Ramos (cell line): ENCODE results near the gene SUMF1.
"Not testable (repeated sequence)": the region's sequence is repeated elsewhere in the genome, so short reads cannot be mapped to it uniquely, and the experiment has no call there.

Experiments used
- in situ Hi-C: fragments of 300-500 bp; cut with MboI; formaldehyde crosslinking; loops from one replicate; pipeline ENCODE4 v1.14.3; 2022; ENCODE audit warnings: low sequenced_read_pairs; ENCODE audit not compliant: unreplicated experiment

SUMF1 gene

GRCh38 chr3:4351164-4351855, 115.8 kb downstream of the SUMF1 start:
- in situ Hi-C loops: loop anchor here (5.0 kb wide), 1 partner anchor 281 kb away; no protein-coding TSS in a partner anchor

DNA sequence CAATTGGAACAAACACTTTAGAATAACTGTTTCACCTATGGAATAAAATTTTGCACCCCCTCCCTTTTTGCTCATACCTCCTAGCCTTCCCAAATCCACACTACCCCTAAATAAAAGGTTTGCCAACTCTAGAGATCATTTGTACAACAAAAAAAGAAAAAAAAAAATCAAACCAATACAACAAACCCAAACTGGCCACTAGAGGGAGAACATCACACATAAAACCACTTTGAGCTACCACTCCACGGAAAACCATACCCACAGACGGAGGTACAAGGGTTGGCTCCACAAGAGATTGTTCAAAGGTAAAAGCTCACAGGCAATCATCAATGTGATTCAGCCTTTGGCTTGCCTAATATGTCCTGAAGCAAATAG, 116.3 kb downstream of the SUMF1 start:
- in situ Hi-C loops: loop anchor here (5.0 kb wide), 1 partner anchor 282 kb away; no protein-coding TSS in a partner anchor

GRCh38 chr3:4343258-4343657, 123.8 kb downstream of the SUMF1 start:
- in situ Hi-C loops: no loop called here

- in situ Hi-C loops: no loop called here
Measured at GRCh38 chr3:4341336-4341675, 125.8 kb downstream of the SUMF1 start.

DNA sequence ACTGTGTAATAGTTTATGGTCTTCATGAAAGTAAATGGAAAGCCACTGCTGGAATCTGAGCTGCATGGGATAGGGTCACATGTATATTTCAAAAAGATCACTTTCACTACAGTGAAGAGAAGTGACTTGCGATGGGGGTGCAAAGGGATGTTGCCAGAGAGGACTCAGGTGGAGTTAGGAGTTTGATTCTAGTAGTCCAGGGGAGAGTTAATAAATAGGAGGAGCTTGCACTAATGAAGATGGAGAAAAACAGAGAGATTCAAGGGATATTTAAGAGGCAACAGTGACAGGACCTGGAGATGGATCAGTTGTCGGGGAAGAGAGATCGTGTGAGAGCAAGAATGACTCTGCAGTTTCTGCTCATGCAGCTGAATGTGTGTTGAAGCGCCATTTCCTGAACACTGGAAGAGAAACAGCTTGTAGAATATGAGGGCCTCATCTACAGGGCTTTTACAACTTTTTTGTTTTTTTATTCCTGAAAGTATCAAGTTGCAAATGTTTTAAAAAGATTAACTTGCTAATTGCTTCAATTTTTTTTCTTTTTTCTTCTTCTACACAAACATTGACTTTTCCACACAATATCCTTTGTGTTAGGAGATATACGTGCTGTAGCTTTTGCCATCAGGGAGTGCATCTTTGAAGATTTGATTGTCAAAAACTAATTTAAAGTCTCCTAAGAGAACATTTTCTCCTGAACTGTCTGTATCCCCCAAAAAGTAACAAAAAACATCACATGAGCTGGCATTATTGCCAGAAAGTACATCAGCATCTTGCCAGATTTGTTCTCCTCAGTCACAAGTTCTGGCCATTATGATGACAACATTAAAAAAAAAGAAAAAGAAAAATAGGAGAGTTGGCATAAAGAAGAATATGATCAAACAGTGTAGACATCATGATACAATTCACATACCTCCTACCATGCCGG, 126.4 kb downstream of the SUMF1 start:
- in situ Hi-C loops: no loop called here

DNA sequence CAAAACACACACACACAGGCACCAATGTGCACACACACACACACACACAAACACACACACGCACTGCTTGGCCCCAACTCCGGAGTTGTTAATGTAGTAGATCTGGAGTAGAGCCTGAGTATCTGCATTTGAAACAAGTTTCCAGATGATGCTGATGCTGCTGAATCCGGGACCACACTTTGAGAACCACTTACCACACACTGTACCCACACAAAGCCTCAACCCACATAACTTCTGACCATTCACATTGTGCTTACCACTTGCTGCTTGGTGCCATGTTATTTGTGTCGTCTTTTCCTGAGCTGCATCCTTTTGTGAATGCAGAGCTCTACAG, 127.0 kb downstream of the SUMF1 start:
- in situ Hi-C loops: no loop called here

DNA sequence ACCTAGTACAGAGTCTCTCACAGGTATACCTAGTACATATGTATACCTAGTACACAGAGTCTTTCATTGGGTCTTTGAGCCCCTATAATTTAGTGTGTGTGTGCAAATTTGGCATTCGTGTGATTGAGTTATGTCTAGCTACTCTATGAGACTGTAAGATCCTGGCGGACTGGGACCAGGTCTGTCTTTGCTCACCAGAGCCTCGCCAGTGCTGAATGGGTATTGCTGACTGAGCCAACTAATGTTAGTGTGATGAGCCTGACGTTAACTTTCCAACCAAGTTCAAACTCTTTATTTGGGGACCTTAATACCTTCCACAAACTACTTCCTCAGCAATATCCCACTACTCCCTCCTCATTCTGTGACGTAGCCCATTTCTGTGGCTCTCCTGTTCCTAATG, 128.3 kb downstream of the SUMF1 start:
- in situ Hi-C loops: no loop called here

GRCh38 chr3:4336850-4337546, 130.1 kb downstream of the SUMF1 start:
- in situ Hi-C loops: no loop called here

- in situ Hi-C loops: no loop called here
Measured at GRCh38 chr3:4335840-4336562, 131.1 kb downstream of the SUMF1 start.

- in situ Hi-C loops: no loop called here
Measured at GRCh38 chr3:4334548-4334947, 132.5 kb downstream of the SUMF1 start.

GRCh38 chr3:4332991-4333390, 134.1 kb downstream of the SUMF1 start:
- in situ Hi-C loops: no loop called here

DNA sequence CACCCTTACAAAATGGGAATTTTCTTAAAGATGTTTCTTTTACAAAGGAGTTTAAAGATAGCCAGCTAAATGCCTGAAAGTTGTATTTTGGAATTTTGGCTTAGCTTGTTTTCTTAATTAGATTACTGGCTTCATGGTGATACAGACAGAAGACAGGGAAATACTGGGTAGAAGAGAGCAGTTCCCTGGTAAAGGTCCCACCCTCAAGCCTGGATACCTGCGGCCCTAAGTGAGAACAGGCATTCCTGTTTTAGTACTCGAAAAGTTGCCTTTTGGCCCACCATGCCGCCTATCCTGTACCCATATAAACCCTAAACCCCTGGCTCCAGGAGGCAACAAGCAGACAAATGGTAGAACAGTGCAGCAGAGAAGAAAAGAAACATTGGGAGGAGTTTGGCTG, 134.5 kb downstream of the SUMF1 start:
- in situ Hi-C loops: no loop called here

GRCh38 chr3:4332111-4332510, 135.0 kb downstream of the SUMF1 start:
- in situ Hi-C loops: no loop called here

DNA sequence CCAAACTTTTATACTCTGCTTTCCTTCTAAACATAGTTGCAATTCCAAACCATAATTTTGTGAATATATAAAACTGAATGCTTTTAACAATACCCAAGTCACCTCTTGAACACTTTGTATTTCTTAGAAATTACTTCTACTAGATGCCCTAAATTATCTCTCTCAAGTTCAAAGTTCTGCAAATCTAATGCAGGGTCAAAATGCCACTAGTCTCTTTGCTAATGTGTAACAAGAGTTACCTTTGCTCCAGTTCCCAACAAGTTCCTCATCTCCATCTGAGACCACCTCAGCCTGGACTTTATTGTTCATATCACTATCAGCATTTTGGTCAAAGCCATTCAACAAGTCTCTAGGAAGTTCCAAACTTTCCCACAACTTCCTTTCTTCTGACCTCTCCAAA, 137.3 kb downstream of the SUMF1 start:
- in situ Hi-C loops: not testable (repeated sequence)

DNA sequence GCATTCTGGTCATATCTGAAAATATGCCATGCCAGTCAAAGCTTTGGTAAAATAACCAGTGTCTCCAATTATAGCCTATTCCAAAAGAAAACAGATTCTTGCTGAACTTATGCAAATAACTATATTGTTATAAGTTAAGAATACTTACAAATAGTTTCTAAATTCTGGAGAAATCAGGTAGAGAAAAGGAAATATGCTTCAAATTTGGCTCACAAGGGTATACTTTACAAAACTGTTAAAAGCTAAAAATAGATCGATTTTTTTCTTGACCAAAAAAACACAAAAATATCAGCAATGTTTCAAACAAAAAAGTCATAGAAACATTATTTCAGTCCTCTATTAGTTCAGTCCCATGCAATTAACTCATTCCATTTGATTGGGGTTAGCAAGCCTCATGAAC, 140.2 kb downstream of the SUMF1 start:
- in situ Hi-C loops: no loop called here

DNA sequence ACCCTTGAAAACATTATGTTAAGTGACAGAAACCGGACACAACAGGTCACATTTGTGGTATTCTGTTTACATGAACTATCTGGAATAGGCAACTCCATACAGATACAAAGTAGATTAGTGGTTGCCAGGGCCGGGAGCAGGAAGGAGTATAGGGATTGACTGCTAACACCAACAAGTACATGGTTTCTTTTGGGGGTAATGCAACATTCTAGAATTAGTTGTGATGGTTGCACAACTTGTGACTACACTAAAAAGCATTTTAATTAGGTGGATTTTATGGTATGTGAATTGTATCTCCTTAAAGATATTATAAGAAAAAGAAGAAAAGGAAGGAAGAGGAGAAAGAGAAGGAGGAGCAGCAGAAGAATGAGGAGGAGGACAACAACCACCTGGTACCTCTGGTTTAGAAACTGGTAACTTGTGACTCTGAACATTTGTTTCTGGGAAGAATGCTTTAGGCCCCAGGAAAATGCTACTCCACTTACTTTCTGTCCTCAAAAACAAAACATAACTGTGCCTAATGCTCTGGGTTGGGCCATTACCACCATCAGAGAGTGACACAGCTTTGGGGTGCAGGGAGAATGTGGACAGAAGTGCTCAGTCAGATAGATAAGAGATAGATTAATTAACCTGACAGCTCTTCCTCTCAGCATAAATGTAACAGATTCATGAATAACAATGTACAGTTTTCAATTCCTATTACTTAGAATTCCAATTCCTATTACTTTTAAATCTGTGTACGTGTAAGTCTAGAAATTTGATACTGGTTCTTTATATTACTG, 143.6 kb downstream of the SUMF1 start:
- in situ Hi-C loops: no loop called here

DNA sequence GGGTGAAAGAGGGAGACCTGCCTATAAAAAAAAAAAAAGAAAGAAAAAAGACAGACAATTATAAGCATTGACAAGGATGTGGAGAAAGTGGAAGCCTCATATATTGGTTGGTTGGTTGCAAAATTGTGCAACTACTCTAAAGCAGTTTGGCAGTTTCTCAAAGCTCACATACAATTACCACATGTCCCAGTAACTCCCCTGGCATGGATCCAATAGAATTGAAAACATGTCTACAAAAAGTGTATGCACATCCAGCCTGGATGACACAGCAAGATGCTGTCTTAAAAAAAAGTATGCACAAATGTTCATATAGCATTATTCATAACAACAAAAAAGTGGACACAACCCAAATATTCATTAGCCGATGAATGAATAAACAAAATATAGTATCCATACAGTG, 144.4 kb downstream of the SUMF1 start:
- in situ Hi-C loops: no loop called here

DNA sequence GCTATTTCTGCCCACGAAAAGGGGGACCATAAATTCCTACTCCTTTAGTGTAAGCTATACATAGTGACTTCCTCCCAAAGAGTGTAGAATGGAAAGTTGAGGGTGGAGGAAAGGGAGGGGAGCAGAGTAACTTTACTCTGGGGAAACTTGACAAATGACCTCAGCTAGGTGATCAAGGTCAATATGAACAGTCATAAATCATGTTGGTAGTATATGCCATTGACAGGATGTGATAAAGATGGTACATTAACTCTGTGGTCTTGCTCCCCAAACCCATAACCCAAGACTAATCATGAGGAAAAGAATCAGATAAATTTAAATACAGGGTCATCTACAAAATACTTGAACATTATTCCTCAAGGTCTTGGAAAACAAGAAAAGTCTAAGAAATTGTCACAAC, 145.3 kb downstream of the SUMF1 start:
- in situ Hi-C loops: no loop called here

- in situ Hi-C loops: no loop called here
Measured at GRCh38 chr3:4320096-4320911, 146.8 kb downstream of the SUMF1 start.
